GM18873 (cell line): ENCODE results near the gene EGLN1.

Experiments used
- ATAC-seq: cut with Tn5 transposase; IDR thresholded peaks from one replicate; pipeline ENCODE4 v1.9.1; 2021; ENCODE audit warnings: mild to moderate bottlenecking, moderate library complexity, moderate number of reproducible peaks; ENCODE audit not compliant: unreplicated experiment, low FRiP score

Gene EGLN1

DNA sequence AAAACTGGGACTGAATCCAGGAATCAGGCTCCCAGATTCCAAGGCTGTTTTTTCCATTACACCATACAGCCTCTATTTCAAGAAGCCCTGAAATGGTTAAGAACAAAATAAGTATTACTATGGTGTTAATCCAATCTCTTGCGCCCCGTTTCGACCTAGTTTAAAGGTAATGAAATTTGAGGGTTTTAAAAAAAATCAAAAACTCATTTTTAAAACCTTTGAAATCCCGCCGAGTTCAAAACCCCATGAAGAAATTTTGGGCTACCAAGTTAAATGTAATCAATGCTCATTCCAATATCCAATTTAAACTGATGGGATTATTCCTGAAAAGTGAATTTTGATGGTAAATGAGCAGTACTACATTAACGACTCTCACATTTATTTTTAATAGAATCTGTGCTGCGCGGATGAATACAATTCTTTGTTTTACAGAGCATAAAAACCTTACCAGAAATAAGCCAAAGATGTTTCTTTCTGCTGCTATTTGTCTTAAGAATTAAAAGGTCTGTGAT is 767 bp upstream of the EGLN1 start:
- ATAC-seq: no peak

DNA sequence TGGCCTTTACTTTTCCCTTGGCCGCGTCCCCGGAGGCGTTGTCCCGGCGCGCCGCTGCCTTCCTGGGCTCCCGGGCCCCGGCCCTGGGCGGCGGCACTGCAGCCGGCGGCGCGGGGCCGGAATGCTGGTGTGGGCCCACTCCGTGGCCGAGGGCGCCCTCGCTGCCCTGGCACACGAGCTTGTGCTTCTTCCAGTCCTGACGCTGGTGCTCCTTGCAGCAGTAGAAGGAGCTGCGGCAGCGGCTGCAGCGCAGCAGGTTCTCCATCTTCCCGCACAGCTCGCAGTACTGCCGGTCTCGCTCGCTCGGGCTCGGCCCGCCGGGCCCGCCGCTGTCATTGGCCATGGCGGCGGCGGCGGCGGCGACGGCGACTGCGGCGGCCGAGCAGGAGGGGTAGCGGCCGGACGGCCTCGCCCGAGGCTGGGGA is 529 bp downstream of the EGLN1 start:
- peak; percentile 28 for ATAC-seq

DNA sequence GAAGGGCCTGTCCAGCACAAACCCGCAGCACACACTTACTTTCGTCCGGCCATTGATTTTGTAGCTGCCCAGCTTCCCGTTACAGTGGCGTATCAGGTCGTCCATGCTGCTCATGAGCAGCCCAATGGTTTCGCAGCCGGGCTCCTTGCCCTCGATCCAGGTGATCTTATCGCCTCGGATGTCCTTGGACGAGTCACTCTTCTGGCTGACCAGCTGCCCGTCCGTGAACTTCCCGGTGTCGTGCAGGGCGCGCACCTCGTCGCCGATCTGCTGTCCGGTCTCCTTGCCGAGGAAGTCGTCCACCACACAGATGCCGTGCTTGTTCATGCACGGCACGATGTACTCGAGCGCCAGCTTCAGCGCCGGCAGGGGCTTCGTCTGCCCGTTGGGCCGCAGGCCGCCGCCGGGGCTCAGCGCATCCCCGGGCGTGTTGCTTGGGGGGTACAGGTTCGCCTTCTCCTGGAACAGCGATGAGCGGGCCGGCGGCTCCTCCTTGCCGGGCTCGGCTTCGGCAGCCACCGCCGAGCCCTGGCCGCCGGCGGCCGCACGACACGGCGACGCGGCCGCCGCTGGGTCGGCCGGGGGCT is 1.0 kb downstream of the EGLN1 start:
- ATAC-seq: no peak

DNA sequence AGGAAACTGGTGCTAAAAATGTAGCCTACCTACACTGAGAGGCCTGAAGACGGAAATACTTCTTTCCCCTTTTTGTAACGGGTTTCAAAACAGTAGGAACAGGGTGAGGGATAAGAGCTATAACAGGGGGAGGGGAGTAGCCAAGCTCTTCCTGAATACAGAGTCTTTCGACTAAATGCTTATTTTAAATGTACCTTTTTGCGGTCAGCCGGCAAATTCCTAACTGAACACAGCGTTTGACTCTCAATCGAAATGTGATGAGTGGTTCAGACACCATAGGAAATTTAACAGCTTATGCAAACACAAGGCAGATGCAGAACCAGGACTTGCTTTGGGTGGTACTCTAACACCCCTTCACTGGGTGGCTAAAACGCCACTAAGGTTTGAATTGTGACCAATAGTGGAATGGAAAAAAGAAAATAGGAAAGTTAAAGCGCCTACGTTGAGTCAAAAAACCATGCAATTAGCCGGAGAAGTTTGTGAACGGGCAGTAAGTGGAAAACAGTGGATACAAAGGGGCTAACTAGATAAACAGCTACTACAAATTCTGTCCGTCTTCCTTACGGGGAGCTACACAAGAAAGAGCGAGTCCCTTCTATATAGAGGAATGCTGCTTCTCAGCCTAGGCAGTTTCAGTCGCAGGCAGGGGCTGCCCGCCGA is 1.7 kb downstream of the EGLN1 start:
- ATAC-seq: no peak

DNA sequence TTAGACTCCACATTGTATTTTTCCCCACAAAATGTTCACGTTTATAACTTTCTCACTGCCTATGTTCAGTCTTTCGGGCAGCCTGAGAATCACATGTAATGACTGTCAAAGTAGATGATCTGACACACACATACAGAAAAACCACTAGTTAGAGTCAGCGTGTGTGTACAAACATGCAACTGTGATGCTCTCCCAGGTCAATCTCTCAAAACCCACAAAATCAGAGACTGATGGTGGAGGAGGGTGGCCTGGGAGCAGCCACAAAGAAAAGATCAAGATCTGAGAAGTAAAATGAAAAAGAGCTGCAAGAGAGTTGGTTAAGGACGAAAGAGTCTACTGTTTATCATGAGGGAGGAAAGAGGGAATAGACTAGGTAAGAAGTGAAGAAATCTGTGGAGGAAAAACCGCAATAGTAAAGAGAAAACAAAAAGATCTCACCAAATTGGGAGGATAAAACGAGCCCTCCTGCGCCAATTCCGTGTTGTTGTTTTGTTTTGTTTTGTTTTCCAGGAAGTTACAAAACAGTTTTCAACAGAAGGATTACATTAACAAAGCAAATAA is 2.3 kb downstream of the EGLN1 start:
- ATAC-seq: no peak

DNA sequence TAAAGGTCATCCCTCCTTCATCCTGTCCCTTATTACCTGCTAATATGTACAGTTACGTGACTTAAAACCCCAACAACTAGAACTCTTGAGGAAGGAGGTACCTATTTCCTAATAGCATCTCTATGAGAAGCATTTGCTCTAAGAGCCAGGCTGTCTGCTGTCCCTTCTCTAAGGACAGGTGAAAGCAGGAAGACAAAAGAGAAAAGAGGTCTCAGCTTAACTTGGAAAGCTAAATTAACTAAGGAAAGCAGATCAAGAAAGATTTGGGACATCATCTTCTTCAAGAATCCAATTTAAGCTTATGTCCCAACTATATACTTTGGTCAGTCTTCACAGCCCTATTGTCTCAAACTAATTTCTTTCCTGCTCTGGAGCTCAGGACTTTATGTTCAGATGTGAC is 2.9 kb downstream of the EGLN1 start:
- no peak for ATAC-seq

DNA sequence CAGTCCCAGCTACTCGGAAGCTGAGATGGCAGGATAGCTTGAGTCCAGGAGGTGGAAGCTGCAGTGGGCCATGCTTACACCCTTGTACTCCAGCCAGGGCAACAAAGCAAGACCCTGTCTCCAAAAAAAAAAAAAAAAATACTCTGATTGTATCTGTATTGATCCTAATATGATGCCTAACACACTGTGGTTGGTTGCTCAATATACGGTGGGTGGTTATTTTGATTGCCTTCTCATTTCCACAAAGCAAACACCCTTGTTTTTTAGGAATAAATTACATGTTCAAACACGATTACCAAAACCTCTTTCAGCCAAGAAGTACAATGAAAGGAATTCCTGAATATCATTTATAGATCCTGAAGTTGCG is 3.4 kb downstream of the EGLN1 start:
- no peak for ATAC-seq

DNA sequence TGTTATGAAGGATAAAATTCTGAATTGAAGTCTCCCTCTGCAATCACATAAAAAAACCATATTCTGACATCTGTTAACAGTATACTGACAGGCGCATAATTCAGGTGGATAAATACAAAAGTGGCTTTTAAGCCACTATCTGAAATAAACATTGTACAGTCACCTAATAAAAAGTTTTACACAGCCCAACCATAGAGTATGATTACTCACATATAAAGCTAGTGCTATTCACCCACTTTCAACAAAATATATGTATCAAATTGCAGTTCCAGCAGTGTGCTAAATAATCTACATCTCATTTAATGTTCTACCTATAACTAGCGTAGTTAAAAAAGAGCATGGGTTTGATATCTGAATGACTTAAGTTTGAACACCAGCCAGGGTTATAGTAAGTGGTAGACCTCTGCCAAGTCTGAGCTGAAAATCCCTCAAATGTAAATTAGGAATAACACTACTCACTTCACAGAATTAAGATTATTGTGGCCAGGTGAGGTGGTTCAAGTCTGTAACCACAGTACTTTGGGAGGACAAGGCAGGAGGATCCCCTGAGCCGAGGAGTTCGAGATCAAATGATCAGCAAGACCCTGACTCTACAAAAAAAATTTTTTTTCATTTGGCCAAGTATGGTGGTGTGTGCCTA is 3.9 kb downstream of the EGLN1 start:
- ATAC-seq: no peak

DNA sequence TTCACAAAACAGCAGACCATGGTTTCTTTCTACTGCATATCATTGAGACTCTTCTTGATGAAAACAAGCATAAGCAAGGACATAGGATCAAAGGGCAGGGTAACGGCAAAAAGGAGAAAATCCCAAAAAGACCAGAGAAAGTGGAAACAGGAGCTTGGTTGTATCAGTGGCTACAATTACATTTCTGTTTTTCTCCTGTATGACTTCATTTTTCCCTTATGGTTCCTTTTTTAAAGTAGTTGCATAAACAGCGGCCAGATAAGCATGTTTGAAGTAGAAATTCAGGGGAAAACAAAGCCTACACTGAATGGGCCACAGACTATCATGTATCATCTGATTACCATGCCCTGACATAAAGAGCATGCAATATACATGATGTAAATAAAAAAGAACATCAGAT is 4.6 kb downstream of the EGLN1 start:
- no peak for ATAC-seq

DNA sequence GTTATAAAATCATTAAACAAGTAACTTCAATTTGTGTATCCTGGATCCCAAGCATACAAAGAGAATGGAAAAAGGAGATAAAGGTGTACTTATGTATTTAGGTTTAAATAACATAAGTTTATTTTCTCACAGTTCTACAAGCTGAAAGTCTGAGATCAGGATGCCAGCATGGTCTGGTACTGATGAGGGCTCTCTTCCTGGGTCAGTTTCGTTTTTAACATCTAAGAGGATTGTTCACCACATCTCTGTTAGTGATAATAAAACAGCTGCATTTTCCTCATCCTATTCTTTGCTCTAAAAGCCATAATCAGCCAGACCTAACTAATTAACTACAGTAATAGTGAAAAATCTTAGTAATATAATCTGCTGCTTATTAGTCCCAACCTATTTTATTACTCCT is 5.2 kb downstream of the EGLN1 start:
- ATAC-seq: no peak

DNA sequence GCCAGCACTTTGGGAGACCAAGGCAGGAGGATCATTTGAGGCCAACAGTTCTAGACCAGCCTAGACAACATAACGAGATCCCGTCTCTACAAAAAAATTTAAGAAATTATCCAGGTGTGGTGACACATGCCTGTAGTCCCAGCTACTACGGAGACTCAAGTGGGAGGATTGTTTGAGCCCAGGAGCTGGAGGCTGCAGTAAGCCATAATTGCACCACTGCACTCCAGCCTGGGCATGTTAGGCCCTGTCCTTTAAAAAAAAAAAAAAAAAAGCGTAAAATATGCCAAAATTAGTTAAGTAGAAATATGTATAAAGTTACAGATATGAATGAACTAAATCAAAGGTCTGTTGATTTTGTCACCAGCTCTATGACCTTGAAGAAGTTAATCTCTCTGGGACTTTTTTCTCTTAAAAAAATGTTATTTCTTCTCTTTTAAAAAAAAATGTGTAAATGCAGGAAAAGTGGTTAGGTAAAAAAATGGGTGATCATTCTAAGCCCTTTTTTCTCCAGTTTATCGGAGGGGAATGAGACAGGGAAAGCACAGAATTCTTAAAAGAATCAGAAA is 7.0 kb downstream of the EGLN1 start:
- no peak for ATAC-seq

DNA sequence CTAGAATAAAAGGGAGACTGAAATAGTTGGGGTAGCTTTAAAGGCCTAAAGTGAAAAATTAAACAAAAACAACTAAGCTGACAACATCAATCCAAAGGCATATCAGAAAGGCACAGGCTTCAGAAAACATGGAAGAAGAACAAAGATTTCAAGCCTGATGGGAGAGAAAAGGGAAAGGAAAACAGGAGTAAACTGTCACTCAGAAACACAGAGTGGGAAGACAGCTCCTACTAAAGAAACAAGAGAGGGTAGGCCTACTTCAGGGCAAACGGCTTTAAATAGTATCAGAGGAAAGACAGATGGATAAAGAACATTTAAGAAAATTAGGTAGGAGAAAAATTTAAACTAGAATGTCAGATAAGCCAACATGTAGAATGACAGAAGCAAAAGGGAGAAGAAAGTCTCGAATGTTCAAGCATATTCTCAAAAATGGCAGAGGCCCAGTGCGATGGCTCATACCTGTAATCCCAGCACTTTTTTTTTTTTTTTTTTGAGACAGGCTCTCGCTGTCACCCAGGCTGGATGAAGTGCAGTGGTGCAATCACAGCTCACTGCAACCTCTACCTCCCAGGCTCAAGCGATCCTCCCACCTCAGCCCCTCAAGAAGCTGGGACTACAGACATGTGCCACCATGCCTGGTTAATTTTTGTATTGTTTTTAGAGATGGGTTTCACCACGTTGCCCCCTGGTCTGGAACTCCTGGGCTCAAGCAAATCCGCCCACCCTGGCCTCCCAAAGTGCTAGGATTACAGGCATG is 7.6 kb downstream of the EGLN1 start:
- ATAC-seq: no peak

DNA sequence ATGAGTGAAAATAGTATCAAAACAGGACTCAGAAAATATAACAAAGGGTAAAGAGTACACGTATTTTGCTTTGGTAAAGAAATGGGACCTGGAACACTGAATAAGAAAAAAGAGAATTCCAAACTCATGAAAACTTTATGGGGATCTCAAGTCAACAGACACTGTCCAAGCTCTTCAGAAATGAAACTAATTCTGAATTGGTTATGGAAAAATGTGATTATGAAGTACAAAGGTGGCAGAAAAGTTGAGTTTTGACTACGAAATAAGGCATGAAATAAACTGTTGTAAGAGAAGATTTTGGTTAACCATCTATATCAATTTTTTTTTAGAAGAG is 8.4 kb downstream of the EGLN1 start:
- ATAC-seq: no peak

DNA sequence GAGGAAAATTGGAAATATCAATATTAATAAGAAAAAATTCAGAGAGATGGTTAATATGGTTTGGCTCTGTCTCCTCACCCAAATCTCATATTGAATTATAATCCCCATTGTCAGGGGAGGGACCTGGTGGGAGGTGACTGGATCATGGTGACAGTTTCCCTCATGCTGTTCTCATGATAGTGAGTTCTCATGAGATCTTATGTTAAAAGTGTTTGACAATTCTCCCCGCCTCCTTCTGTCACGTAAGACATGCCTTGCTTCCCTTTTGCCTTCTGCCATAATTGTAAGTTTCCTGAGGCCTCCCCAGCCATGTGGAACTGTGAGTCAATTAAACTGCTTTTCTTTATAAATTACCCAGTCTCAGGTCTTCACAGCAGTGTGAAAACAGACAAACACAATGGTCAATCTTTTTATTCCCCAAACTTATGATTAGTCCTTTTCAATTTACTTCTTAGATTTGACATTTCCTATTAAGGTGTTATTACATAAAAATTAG is 11.0 kb downstream of the EGLN1 start:
- no peak for ATAC-seq

DNA sequence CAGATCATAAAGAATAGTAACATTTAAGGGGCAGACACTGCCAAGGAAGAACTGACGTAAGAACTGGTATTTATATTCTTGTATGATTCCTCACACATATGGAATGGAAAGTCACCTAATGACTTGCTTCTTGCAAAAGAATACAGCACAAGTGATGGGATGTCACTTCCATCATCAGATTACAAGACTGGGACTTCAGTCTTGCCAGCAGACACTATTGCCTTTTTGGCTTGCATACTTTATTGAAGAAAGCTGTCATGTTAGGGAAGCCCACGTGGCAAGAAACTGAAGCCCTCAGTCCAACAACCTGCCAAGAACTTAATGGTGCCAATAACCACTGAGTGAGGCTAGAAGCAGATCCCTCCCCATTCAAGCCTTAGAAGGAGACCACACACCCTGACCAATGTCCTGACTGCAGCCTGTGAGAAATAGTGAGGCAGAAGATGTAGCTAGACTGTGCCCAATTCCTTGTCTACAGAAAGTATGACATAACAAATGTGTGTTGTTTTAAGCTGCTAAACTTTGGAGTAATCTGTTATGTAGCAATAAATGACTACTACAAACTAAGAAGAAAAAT is 12.0 kb downstream of the EGLN1 start:
- no peak for ATAC-seq

DNA sequence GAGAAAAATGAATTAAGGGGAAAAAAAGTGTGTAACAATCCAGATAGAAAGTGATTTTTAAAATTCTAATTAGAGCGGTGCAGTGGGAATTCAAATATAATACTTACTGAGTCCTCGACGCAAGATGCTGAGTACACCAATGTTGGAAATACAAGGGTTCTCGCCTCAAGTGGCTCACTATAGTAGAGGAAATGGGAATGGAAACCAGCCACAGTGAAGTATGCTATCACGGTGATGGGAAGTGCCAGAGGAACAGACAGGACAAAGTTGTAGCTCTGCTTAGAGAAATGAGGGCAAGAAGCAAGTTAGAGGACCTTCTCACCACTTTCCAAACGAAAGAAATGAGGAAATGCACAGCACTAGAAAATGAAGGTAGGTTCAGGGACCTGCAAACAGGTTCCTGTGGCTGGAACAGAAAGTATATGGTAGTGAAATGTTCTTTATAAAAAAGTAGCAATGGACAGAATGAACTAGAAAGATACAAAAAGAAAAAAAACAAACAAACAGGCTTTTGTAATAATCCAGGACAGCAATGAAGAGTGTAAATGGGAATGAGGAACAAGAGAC is 13.5 kb downstream of the EGLN1 start:
- ATAC-seq: no peak

DNA sequence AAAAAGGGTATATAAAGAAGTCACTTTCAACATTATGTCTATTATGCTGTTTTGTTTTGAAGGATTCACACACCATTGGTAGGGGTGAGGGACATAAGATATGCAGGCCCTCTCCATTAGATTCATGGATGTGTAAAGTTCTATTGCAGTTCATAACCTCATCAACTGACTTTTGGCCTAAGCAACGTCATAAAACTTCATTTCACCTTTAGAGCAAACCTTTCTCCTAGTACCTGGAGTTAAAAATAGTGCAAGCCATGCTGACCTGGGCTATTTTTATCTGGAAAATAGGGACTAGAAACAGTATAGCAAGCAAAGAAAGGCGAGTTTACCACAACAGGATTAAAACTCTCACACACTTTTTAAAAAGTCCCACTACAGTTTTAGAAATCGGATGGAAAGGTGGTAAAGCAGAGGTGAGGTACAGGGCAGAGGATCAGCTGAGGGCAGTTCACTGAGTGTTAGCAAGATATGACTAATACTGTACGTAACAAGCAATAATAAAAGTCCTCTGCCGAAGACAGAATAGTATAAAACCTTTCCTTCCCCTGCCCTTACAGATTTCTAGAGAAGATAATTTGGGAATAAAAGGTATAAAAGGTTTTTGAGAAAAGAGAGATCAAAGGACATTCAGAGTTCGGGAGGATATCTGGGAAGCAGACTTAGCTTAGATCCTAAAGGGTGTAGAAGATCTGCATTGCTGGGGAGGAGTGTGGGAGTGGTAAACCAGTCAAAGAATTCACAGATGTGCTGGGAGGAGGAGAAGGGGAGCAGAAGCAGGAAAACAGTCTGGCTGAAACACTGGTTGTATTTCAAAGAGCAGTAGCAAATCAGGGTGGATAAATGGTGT is 14.3 kb downstream of the EGLN1 start:
- ATAC-seq: no peak

DNA sequence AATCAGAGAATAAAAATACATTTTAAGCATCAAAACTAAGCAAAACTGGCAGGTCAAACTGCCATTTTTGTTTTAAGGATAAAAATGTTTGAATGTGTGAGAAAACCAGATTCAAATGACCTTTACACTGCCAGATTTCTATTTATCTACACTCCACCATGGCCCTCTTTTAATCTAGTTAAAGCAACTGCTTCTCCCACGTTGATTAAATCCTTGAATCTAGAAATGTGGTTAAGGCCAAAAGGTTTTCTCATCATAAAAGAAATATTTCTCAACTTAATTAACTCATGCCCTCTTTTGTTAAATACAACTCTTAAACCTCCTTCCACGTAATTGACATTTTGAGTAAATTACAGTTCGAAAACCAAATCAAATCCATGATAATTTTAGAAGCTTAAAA is 15.0 kb downstream of the EGLN1 start:
- no peak for ATAC-seq

DNA sequence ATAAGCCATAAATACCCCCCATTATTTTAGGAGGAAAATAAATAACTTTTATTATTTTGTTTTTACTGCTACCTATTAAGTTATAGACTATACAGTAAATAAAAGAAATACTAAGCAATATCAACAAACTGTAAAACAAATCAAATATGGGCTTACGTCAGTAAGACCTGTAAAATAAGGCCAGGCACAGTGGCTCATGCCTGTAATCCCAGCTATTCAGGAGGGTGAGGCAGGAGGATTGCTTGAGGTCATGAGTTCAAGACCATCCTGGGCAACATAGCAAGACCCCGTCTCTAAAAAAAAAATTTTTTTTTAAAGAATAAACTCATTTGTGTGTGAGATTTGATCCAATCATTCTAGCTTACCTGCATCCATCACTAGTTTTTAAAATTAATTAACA is 17.8 kb downstream of the EGLN1 start:
- ATAC-seq: no peak
